GM06990 (cell line): ENCODE results near the gene TRIP6.
A peak's percentile ranks its signal among the peaks of the same experiment; 100 is the strongest.

Experiments
- DNase-seq: peaks from one replicate; pipeline ENCODE4 v3.0.0-alpha.2; 2011; ENCODE audit not compliant: insufficient read length; ENCODE audit errors: extremely low read depth
- H3K27me3 ChIP-seq: replicated peaks from 2 replicates; pipeline ENCODE4 v1.6.0; 2011; ENCODE audit warnings: low read length; ENCODE audit not compliant: control insufficient read depth, insufficient read depth
- H3K36me3 ChIP-seq: 2 replicates; pipeline ENCODE4 v1.5.1; 2011; ENCODE audit warnings: low read length; ENCODE audit not compliant: control insufficient read depth, insufficient read depth
- H3K4me3 ChIP-seq: replicated peaks from 2 replicates; pipeline ENCODE4 v1.5.1; 2011; ENCODE audit warnings: low read depth, mild to moderate bottlenecking, control low read depth, low read length
- CTCF ChIP-seq: IDR thresholded peaks from 2 replicates; pipeline ENCODE4 v1.5.1; 2011; ENCODE audit warnings: low read length, control low read depth, mild to moderate bottlenecking, inconsistent platforms; ENCODE audit not compliant: insufficient read depth, poor library complexity, severe bottlenecking

The TRIP6 gene

GRCh38 chr7:100893318-100893895 is 26.2 kb downstream of the TRIP6 start:
- DNase-seq, result no peak
- H3K4me3 ChIP-seq, result no peak overlapping the region
- H3K27me3 ChIP-seq, result peaks cover 5% of the 10 kb centered on the region
- no peak for TF ChIP-seq CTCF
- no peaks in the 10 kb centered on the region for H3K36me3 ChIP-seq

GRCh38 chr7:100893910-100894721 is 26.9 kb downstream of the TRIP6 start:
- TF ChIP-seq CTCF, result no peak
- Histone ChIP-seq H3K27me3 (peaks cover 5% of the 10 kb centered on the region), H3K4me3 (peak overlapping the region; percentile 59), H3K36me3 (no peaks in the 10 kb centered on the region)
- DNase-seq, result no peak

GRCh38 chr7:100894860-100895700 is 27.9 kb downstream of the TRIP6 start:
- DNase-seq, result no peak
- H3K36me3 ChIP-seq, result no peaks in the 10 kb centered on the region
- peaks cover 5% of the 10 kb centered on the region for H3K27me3 ChIP-seq
- peak overlapping the region; percentile 59 for H3K4me3 ChIP-seq
- TF ChIP-seq CTCF, result peak; percentile 88

- Histone ChIP-seq H3K36me3 (no peaks in the 10 kb centered on the region), H3K4me3 (peak within 1 kb of the TSS; percentile 59), H3K27me3 (peaks cover 5% of the 10 kb centered on the region)
- DNase-seq, result no peak
- no peak for TF ChIP-seq CTCF
Observed at GRCh38 chr7:100895701-100895955, 28.4 kb downstream of the TRIP6 start, which contains the start of gene ACHE. Gene ACHE, minus strand, starts transcription at chr7:100895888. Its CDS starts 1,656 bp downstream, at chr7:100894232.

- Histone ChIP-seq H3K4me3 (peak overlapping the region; percentile 14), H3K27me3 (peaks cover 5% of the 10 kb centered on the region), H3K36me3 (no peaks in the 10 kb centered on the region)
- no peak for TF ChIP-seq CTCF
- DNase-seq, result no peak
Observed at GRCh38 chr7:100895956-100896731, 29.0 kb downstream of the TRIP6 start.
